GM21390 (cell line): ENCODE results near the gene ASAP2.
A peak's percentile ranks its signal among the peaks of the same experiment; 100 is the strongest.

ENCODE experiments used
- ATAC-seq: cut with Tn5 transposase; IDR thresholded peaks from one replicate; pipeline ENCODE4 v1.9.1; 2021; ENCODE audit not compliant: unreplicated experiment

The ASAP2 gene

GRCh38 chr2:9419541-9419940, 212.9 kb downstream of the ASAP2 start:
- ATAC-seq = no peak

GRCh38 chr2:9420495-9420894, 213.9 kb downstream of the ASAP2 start:
- no peak for ATAC-seq

- peak; percentile 32 for ATAC-seq
Measured at GRCh38 chr2:9422321-9423099, 215.9 kb downstream of the ASAP2 start.

GRCh38 chr2:9423100-9423921, 216.7 kb downstream of the ASAP2 start, which contains the start of the genes CPSF3 and ITGB1BP1:
Gene CPSF3 (plus strand): TSS chr2:9423654. CDS start chr2:9423774, 120 bp downstream.
Gene ITGB1BP1 (minus strand): TSS chr2:9423528. CDS start chr2:9418697, 4,831 bp downstream.
- ATAC-seq = peak; percentile 80

- ATAC-seq = peak; percentile 3
Measured at GRCh38 chr2:9423922-9424272, 217.3 kb downstream of the ASAP2 start.

GRCh38 chr2:9424447-9425164, 218.0 kb downstream of the ASAP2 start:
- ATAC-seq = no peak

- ATAC-seq = no peak
Measured at GRCh38 chr2:9428965-9429577, 222.5 kb downstream of the ASAP2 start.

GRCh38 chr2:9430316-9431293, 224.0 kb downstream of the ASAP2 start:
- no peak for ATAC-seq

- no peak for ATAC-seq
Measured at GRCh38 chr2:9434489-9434888, 227.9 kb downstream of the ASAP2 start.

GRCh38 chr2:9439536-9439935, 232.9 kb downstream of the ASAP2 start:
- ATAC-seq = no peak

- ATAC-seq = no peak
Measured at GRCh38 chr2:9440058-9440727, 233.6 kb downstream of the ASAP2 start.

- no peak for ATAC-seq
Measured at GRCh38 chr2:9441556-9441955, 234.9 kb downstream of the ASAP2 start.

- ATAC-seq = no peak
Measured at GRCh38 chr2:9443526-9443925, 236.9 kb downstream of the ASAP2 start.

- no peak for ATAC-seq
Measured at GRCh38 chr2:9445089-9445488, 238.5 kb downstream of the ASAP2 start.

- no peak for ATAC-seq
Measured at GRCh38 chr2:9451231-9451630, 244.6 kb downstream of the ASAP2 start.
